Immature natural killer cell (primary cell): ENCODE results near the gene HNRNPUL2. TPM values are rescaled to one million over a fixed set of nuclear protein-coding genes. Genes with fewer than 3 reads are reported as not detected.
"Not testable (repeated sequence)": the region's sequence is repeated elsewhere in the genome, so short reads cannot be mapped to it uniquely, and the experiment has no call there.

ENCODE experiments used
- DNase-seq, 3 donors: peaks; one replicate each; pipeline ENCODE4 v3.0.0; 2022; ENCODE audit warnings: mixed read lengths in 1 of 3
- H3K27ac Mint-ChIP-seq, 6 donors: one replicate each; pipeline ENCODE4 v1.8.0; 2020; ENCODE audit warnings: mixed read lengths in 6 of 6, mild to moderate bottlenecking in 5 of 6, inconsistent platforms in 4 of 6, moderate library complexity in 3 of 6
- H3K27me3 Mint-ChIP-seq, 3 donors: one replicate each; pipeline ENCODE4 v1.8.0; 2020 to 2021; ENCODE audit warnings: low read depth in 3 of 3, mild to moderate bottlenecking in 3 of 3, mixed read lengths in 3 of 3, moderate library complexity in 3 of 3, inconsistent platforms in 1 of 3
- H3K36me3 Mint-ChIP-seq, 3 donors: one replicate each; pipeline ENCODE4 v1.8.0; 2020; ENCODE audit warnings: mixed read lengths in 3 of 3, inconsistent platforms in 2 of 3, mild to moderate bottlenecking in 2 of 3
- H3K4me1 Mint-ChIP-seq, 2 donors: one replicate each; pipeline ENCODE4 v1.8.0; 2020; ENCODE audit warnings: inconsistent platforms in 2 of 2, mild to moderate bottlenecking in 2 of 2, mixed read lengths in 2 of 2, moderate library complexity in 1 of 2
- H3K4me3 Mint-ChIP-seq, 5 donors: one replicate each; pipeline ENCODE4 v1.8.0; 2020; ENCODE audit warnings: mild to moderate bottlenecking in 5 of 5, mixed read lengths in 5 of 5, inconsistent platforms in 3 of 5, moderate library complexity in 3 of 5
- H3K9me3 Mint-ChIP-seq, 6 donors: one replicate each; pipeline ENCODE4 v1.8.0; 2020; ENCODE audit warnings: mild to moderate bottlenecking in 6 of 6, mixed read lengths in 6 of 6, inconsistent platforms in 4 of 6, moderate library complexity in 3 of 6
- polyA plus RNA-seq, 3 donors: library from polyadenylated mRNA; unstranded; fragments of 300-500 nt; fragmentation: Illumina TruSeq; gene quantifications; one replicate each; pipeline ENCODE4 v1.2.3, GENCODE V29; 2021

The HNRNPUL2 gene
- polyA plus RNA-seq, 3 donors from 2014 or later: 0.97 to 4.8 (median 1.1) TPM

DNA sequence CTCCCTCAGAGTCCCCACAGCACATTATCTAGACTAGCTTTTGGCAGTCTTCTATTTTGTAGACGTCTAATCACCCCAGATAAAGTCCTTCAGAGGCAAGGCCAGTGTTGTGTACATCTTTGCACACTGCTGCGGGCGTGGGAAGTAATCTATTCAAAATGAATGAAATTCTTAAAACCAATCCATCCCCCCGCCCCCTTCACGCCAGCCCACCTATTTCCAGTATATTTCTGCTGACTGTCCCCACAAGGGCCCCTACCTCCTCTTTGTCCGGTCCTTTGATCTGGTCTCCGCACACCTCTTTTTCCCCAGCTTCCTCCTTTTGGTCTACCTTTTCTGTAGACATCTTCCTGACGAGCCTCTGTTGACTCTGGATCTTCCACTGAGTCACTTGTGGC lies 20.4 kb downstream of the HNRNPUL2 start:
- H3K27ac Mint-ChIP-seq: peak overlapping the region; percentile 76 to 92 (median 89)
- no peaks in the 10 kb centered on the region for H3K9me3 Mint-ChIP-seq

DNA sequence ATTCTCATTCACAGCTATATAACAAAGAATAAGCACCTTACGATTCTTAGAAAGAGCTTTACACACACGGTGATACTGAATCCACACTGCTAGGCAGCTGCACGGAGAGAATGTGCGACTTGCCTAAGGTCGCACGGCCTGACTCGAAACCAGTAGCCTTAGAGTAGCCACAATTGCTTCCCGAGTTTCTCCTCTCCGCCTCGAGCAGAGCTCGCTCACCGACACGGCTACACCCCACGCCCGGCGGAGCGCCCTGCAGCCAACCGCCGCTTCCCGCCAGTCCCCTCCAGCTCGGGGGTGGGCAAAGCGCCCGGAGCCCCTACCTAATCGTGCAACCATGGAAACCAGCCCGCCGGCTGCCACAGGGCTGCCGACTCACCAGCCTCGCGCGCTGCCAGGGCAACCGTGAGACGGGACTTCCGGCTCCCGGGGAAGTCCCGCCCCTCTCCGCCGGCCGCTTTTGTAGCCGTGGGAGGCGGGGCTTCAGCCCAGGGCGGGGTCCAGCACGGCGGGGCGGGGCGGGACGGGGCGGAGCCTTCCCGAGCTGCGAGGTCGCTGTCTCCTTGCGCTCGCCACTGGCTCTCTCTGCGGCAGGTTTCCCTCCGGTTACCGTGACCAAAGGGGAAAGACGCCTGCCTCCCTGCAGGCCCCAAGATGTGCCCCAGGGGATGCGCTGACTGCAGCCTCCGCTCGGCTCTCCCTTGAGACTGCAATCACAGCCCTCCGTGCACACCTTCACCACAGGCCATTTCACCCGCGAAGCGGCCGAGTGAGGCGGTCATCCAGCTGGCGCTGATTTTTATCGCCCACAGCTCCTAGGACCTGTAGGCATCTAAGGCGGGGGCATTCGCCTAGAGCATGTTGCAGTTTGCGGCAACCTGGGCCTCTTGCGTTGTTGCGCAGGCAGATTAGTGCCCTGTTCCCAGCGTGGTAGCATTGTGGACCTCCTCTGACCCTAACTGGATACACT lies 21.1 kb downstream of the HNRNPUL2 start:
- peak overlapping the region; percentile 87 to 95 (median 92) for H3K27ac Mint-ChIP-seq
- peak; percentile 93 to 94 (median 93) for DNase-seq
- H3K4me1 Mint-ChIP-seq: peaks cover 47 to 51% of the 10 kb centered on the region in 2 donors

More for the DNA sequence above, 20.4 kb downstream of the HNRNPUL2 start:
- Mint-ChIP-seq H3K4me3 (peak overlapping the region; percentile 87 to 91 (median 90)), H3K36me3 (peaks cover 0 to 3% (median 0%) of the 10 kb centered on the region in 3 donors), H3K4me1 (peaks cover 47 to 51% of the 10 kb centered on the region in 2 donors), H3K27me3 (peaks cover 2 to 11% (median 8%) of the 10 kb centered on the region in 3 donors)
- no peak for DNase-seq

DNA sequence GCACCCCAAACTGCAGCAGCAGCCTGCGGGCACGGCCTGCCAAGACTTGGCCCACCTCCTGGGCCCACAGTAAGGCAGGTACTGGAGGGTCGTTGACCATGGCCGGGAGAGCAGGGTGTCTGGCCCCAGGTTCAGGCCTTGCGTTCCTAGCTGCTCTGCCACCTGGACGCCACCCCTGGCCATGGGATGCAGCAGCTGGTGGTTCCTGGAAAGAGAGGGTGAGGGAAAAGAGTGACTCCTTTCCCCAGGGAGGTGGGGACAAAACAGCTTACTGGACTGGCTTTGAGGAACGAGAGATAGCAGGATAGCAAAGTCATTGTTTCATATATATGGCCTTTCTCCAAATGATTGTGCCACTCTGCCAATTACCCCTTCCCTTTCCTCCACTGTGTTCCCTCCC lies 21.8 kb downstream of the HNRNPUL2 start:
- Mint-ChIP-seq H3K9me3 (no peaks in the 10 kb centered on the region), H3K36me3 (peaks cover 0 to 3% (median 0%) of the 10 kb centered on the region in 3 donors), H3K27ac (peak overlapping the region; percentile 86 to 95 (median 90)), H3K27me3 (peaks cover 2 to 11% (median 8%) of the 10 kb centered on the region in 3 donors), H3K4me1 (peaks cover 46 to 49% of the 10 kb centered on the region in 2 donors), H3K4me3 (peak overlapping the region; percentile 87 to 91 (median 90))
- no peak for DNase-seq

More for the DNA sequence above, 21.1 kb downstream of the HNRNPUL2 start:
- H3K9me3 Mint-ChIP-seq: no peaks in the 10 kb centered on the region
- peaks cover 0 to 3% (median 0%) of the 10 kb centered on the region in 3 donors for H3K36me3 Mint-ChIP-seq
- H3K4me3 Mint-ChIP-seq: peak overlapping the region; percentile 87 to 91 (median 90)
- H3K27me3 Mint-ChIP-seq: peaks cover 2 to 11% (median 8%) of the 10 kb centered on the region in 3 donors

DNA sequence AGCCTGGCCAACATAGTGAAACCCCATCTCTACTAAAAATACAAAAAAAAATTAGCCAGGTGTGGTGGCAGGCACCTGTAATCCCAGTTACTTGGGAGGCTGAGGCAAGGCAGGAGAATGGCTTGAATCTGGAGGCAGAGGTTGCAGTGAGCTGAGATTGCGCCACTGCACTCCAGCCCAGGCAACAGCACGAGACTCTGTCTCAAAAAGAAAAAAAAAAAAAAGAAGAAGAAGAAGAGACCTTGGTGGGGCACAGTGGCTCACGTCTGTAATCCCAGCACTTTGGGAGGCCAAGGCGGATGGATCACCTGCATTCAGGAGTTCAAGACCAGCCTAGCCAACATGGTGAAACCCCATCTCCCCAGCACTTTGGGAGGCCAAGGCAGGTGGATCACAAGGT lies 23.3 kb downstream of the HNRNPUL2 start:
- H3K4me1 Mint-ChIP-seq: peaks cover 31 to 34% of the 10 kb centered on the region in 2 donors
- H3K27ac Mint-ChIP-seq, DNase-seq, H3K4me3 Mint-ChIP-seq, H3K9me3 Mint-ChIP-seq, H3K27me3 Mint-ChIP-seq, H3K36me3 Mint-ChIP-seq: not testable (repeated sequence)

DNA sequence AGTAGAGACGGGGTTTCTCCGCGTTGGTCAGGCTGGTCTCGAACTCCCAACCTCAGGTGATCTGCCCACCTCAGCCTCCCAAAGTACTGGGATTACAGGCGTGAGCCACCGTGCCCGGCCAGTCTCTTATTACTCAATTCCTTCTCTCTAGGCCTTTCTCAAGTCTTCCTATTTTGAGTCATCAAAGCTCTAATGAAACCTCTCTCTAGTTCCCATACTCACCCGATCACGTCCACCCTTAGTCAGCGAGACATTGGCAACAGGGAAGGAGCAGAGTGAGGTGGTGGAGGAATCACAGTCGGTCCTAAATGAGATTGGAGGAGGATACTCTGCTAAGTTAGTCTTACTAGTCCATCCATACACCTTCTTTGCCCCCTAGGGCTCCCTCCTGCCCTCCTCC lies 25.0 kb downstream of the HNRNPUL2 start:
- peaks cover 18 to 20% of the 10 kb centered on the region in 2 donors for H3K4me1 Mint-ChIP-seq
- no peak for DNase-seq
- H3K9me3 Mint-ChIP-seq: no peaks in the 10 kb centered on the region
- no peak overlapping the region for H3K27ac Mint-ChIP-seq
- H3K36me3 Mint-ChIP-seq: peaks cover 0 to 3% (median 0%) of the 10 kb centered on the region in 3 donors
- H3K27me3 Mint-ChIP-seq: peaks cover 0 to 5% (median 4%) of the 10 kb centered on the region in 3 donors
- no peak overlapping the region for H3K4me3 Mint-ChIP-seq

DNA sequence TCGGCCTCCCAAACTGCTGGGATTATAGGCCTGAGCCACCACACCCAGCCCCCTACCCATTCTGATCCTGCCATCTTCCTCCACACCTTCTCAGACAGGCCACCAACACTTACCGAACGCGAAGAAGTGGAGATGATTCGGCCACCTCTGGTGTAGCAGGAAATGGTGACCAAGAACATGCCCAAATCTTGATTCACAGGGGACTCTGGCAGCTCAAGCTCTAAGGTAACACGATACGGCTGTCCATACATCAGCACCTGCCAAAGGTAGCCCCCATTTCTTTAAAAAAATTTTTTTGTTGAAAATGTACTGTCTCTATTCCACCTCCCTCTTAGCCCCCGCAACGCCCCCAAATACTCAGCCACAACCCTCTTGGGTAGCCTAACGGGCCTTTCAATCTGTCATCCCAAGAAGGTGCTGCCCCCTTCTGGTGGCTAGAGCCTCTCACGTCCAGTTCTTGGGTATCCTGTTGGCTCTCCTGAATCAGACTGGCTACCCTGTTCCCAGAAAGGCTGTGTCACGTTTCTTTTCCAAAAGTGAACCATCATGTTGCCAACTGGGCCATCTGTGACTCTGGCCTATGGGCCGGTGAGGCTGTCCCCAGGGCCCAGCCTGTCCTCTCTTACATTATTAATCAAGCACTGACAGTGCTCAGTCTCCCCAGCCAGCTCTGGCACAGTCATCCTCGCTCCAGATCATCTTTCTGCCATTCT lies 32.6 kb downstream of the HNRNPUL2 start:
- Mint-ChIP-seq H3K9me3 (no peaks in the 10 kb centered on the region), H3K27me3 (peaks cover 0 to 4% (median 0%) of the 10 kb centered on the region in 3 donors), H3K4me1 (peaks cover 5 to 7% of the 10 kb centered on the region in 2 donors), H3K4me3 (no peak overlapping the region), H3K36me3 (peaks cover 8 to 13% (median 9%) of the 10 kb centered on the region in 3 donors), H3K27ac (peak overlapping the region in 4 of 6 donors; percentile 14 to 76 (median 34))
- DNase-seq: peak; percentile 69 to 78 (median 73)

DNA sequence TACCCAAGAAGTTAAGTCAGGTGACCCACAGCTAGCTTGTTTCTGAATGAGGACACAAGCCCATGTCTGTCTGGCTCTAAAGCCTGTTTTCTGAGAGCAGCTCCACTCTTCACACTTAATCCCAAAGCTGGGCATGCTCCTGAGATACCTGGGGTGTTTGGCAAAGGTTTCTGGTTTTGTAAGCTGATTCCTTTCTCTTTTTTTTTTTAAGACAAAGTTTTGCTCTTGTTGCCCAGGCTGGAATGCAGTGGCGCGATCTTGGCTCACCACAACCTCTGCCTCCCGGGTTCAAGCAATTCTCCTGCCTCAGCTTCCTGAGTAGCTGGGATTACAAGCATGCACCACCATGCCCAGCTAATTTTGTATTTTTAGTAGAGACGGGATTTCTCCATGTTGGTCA lies 33.6 kb downstream of the HNRNPUL2 start:
- H3K4me3 Mint-ChIP-seq, H3K4me1 Mint-ChIP-seq, H3K9me3 Mint-ChIP-seq, DNase-seq, H3K27me3 Mint-ChIP-seq, H3K27ac Mint-ChIP-seq: not testable (repeated sequence)
- peaks cover 9 to 15% (median 11%) of the 10 kb centered on the region in 3 donors for H3K36me3 Mint-ChIP-seq

DNA sequence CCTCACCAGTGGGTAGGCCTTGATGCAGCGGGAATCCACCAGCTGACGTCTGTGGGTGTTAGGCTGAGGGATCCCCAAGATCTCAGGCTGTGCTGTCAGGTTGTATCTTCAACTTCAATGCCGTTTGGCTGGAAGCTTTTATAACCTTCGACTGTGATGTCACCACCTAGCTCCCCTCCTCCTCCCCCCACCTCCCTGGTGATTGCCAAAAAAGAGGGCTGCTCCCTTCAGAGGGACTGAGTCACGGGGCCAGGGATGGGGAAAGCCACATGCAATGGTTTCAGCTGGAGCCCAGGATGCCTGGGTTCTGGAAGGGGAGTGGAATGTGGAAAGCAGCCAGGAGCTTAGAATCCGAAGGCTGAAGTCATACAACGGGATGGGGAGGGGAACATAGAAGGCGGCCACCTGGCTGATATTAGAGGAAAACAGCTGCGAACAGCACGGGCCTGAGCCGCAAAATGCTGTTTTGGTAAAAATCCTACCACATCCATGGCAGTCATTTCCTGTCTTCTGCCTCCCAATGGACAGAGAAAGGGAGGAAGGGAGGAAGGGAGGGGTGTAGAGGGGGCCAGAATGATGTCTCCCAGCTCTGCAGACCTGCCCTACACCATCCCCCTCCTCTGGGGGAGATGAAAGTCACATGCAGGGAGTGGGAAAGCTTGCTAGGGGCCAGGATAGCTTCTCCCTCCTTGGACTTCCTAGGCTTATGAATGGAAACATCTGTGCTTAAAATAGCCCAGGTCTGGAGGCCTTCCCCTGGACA lies 37.7 kb downstream of the HNRNPUL2 start, which contains the start of gene LRRN4CL:
TSS of gene LRRN4CL (minus strand) at position 110 of the 763 bp plus-strand sequence. CDS start 1,022 bp downstream, outside the sequence.
- no peak within 1 kb of the TSS for H3K27ac Mint-ChIP-seq
- H3K4me3 Mint-ChIP-seq: no peak within 1 kb of the TSS
- peaks cover 0 to 9% (median 0%) of the 10 kb centered on the region in 3 donors for H3K27me3 Mint-ChIP-seq

DNA sequence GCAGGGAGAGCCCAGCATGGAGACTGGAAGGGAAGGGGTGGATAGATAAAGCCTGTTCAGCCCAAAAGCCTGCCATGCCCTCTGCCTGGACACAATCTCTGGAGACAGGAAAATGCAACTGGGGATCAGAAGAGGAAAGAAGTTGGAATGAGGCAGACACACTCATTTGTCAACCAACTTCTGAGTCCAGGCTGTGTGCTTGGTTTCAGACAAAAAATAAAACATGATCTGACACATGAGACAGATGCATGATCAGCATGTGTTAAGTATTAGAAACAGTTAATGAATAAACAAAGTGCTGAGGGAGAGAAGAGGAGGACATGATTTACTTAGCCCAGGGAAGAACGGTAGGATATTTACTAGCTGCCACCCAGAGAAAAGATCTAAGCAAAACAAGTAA lies 38.8 kb downstream of the HNRNPUL2 start:
- H3K27me3 Mint-ChIP-seq: peaks cover 0 to 9% (median 0%) of the 10 kb centered on the region in 3 donors
- H3K4me3 Mint-ChIP-seq: no peak overlapping the region
- no peak overlapping the region for H3K27ac Mint-ChIP-seq
- DNase-seq: no peak
- H3K36me3 Mint-ChIP-seq: peaks cover 8 to 18% (median 14%) of the 10 kb centered on the region in 3 donors
- H3K4me1 Mint-ChIP-seq: no peaks in the 10 kb centered on the region
- no peaks in the 10 kb centered on the region for H3K9me3 Mint-ChIP-seq

More for the DNA sequence above, 37.7 kb downstream of the HNRNPUL2 start, which contains the start of gene LRRN4CL:
- peaks cover under 1 to 3% of the 10 kb centered on the region in 2 donors for H3K4me1 Mint-ChIP-seq
- H3K9me3 Mint-ChIP-seq: no peaks in the 10 kb centered on the region
- H3K36me3 Mint-ChIP-seq: peaks cover 8 to 18% (median 14%) of the 10 kb centered on the region in 3 donors
- DNase-seq: no peak

DNA sequence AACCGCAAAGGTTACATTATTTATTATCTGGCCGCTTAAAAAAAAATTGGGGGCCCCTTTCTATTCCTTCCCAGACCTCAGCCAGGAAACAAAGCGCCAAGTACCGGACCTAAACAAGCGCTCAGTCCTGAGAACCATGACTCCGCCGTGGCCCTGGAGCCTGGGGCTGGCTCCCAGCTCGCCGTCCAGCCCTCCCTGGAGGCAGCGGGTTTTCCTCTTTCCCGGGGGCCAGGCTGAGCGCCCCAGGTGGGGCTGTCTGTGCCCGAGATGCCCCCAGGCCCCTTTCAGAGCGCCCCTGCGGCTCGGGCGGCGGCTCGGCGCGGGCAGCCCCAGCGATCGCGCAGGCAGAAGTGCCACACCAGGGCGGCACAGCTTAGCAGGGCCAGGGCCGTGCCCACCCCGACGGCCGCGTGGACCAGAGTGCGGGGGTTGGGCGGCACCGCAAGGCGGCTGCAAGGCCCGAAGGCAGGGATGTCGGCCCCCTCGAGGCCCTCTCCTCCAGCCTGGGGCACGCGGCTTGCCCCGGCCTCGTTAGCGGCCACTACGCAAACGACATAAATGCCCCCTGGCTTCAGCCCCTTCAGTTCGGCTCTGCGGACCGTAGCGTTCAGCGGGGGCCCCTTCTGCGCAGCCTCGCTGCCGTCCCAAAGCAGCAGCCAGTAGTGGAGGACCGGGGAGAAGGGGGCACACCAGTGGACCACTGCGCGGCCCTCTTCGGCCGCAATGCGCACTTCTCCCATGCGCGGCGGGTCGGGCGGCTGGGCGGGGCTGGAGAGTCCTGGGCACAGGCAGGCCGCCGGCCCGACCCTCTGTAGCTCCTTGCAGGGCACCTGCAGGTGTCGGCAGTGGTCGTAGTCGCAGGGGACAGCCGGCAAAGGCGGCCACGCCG lies 39.5 kb downstream of the HNRNPUL2 start:
- Mint-ChIP-seq H3K4me1 (no peaks in the 10 kb centered on the region), H3K4me3 (no peak overlapping the region), H3K27me3 (peaks cover 0 to 9% (median 0%) of the 10 kb centered on the region in 3 donors), H3K27ac (no peak overlapping the region), H3K9me3 (no peaks in the 10 kb centered on the region), H3K36me3 (peaks cover 8 to 15% (median 10%) of the 10 kb centered on the region in 3 donors)
- no peak for DNase-seq

DNA sequence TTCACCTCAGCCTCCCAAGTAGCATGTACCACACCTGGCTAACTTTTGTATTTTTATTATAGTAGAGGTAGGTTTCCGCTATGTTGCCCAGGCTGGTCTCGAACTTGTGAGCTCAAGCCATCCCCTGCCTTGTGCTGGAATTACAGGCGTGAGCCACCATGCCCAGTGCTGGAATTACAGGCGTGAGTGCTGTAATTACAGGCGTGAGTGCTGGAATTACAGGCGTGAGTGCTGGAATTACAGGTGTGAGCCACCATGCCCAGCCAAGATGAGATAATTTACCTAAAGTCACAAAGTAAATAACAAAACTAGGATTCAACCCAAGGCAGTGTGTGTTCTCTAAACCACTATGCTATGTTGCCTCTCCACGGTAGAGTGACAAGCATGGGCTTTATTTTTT lies 44.7 kb downstream of the HNRNPUL2 start:
- H3K9me3 Mint-ChIP-seq: no peaks in the 10 kb centered on the region
- no peaks in the 10 kb centered on the region for H3K36me3 Mint-ChIP-seq
- no peak for DNase-seq
- H3K4me1 Mint-ChIP-seq: peaks cover 21 to 25% of the 10 kb centered on the region in 2 donors
- no peak overlapping the region for H3K27ac Mint-ChIP-seq
- H3K27me3 Mint-ChIP-seq: peaks cover 7 to 10% (median 9%) of the 10 kb centered on the region in 3 donors
- no peak overlapping the region for H3K4me3 Mint-ChIP-seq

DNA sequence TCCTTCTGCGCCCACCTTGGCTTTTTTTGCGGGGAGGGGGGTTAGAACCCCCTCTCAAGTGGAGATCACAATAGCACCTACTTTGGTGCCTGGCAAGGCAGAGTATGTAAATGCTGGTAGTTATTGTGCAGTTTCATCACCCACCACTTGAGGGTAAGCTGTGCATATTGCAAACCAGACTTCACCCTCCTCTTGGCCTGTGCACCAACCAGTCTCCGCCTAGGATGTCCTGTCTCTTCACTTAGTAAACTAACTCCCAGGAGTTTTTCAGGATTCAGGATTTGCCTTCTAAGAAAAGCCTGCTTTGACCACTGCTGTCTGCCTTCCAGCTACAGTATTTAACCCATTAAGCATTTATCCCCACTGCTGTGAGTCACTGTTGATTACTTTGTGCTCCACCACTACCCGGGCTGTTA lies 46.4 kb downstream of the HNRNPUL2 start:
- Mint-ChIP-seq H3K27ac (peak overlapping the region; percentile 31 to 87 (median 69)), H3K4me1 (peaks cover 32 to 39% of the 10 kb centered on the region in 2 donors), H3K4me3 (peak overlapping the region; percentile 41 to 94 (median 57)), H3K36me3 (peaks cover 4 to 9% (median 6%) of the 10 kb centered on the region in 3 donors), H3K9me3 (no peaks in the 10 kb centered on the region), H3K27me3 (peaks cover 5 to 10% (median 9%) of the 10 kb centered on the region in 3 donors)
- peak; percentile 17 to 24 (median 24) for DNase-seq
